T-helper 9 cell (primary cell): Measurements from ENCODE around the gene SLC26A11.
A peak's percentile ranks its signal among the peaks of the same experiment; 100 is the strongest.
"Not testable (repeated sequence)": the region's sequence is repeated elsewhere in the genome, so short reads cannot be mapped to it uniquely, and the experiment has no call there.

Experiments used
- DNase-seq: peaks from one replicate; pipeline ENCODE4 v3.0.0-alpha.2; 2020

Gene SLC26A11

GRCh38 chr17:80263253-80264204 is 43.3 kb downstream of the SLC26A11 start:
- peak; percentile 73 for DNase-seq

- no peak for DNase-seq
Observed at GRCh38 chr17:80264205-80265075, 44.2 kb downstream of the SLC26A11 start.

DNA sequence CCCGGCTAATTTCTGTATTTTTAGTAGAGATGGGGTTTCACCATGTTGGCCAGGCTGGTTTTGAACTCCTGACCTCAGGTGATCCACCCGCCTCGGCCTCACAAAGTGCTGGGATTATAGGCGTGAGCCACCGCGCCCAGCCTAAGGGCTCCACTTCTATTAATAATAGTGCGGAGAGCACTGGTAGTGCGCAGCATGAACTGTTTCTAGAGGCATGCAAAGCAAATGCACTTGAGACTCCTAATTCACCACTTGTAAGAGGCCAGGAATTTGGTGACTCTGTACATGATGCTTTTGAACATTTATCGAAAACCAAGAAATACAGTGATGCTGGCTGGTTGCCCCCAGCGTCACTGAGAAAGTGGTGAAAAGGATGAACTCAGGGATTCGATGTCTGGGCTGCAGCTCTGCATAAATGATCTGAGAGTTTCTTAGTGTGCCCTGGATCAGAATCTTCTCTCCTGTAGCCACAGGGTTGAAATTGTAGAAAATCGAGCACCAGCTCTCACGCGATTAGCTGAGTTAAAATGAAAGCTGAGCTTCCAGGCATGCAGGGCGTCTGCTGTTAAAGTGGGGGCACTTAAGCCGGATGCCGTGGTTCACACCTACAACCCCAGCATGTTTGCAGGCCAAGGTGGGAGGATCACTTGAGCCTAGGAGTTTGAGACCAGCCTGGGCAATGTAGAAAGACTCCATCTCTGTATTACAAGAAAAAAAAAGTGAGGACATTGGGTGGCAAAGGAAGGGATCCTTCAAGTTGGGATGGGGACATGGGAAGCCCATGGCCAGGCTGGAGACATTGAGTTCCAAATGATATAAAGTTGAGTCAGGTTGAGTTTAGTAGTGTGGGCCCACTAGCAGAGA is 45.2 kb downstream of the SLC26A11 start:
- peak; percentile 47 for DNase-seq

DNA sequence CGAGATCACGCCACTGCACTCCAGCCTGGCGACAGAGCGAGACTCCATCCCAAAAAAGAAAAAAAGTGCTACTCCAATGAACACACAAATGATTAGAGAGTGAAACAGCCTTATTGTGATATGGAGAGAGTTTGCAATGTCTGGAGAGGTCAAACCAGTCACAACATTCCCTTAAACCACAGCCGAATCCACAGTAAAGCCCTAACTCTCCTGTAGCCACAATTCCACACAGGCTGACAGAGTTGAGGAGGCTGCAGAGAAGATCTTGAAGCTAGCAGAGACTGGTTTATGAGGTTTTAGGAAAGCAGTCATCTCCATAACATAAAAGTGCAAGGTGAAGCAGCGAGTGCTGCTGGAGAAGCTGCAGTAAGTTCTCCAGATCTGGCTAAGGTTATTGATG is 47.2 kb downstream of the SLC26A11 start:
- DNase-seq, result no peak

- DNase-seq, result no peak
Observed at GRCh38 chr17:80268427-80268826, 48.2 kb downstream of the SLC26A11 start.

DNA sequence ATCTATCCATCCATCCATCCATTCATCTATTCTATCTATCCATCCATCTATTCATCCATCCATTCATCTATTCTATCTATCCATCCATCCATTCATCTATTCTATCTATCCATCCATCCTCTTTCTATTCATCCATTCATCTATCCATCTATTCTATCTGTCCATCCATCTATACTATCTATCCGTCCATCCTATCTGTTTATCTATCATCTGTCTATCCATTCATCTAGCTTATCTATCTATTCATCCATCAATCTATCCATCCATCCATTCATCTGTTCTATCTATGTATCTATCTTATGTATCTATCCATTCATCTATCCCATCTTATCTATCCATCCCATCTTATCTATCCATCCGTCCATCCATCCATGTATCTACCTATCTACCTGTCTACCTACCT is 49.2 kb downstream of the SLC26A11 start:
- DNase-seq, result no peak

DNA sequence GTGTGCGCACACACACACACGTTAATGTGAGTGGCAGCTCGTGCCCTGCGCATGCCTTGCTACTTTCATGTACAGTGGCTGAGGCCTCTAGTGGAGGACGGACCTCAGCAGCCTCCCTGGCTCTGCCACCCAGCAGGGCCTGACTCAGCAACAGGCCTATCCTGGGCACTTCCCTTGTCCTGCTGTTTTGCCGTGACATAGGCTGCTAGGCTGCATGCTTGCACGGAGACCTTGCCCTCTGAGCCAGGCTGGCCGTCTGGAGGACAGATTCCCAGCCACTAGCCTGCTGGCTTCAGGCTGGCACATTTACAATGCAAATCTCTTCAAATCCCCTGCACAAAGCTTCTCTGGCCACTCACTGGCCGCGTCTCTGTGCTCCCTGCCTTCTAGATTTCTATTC is 49.9 kb downstream of the SLC26A11 start:
- no peak for DNase-seq

DNA sequence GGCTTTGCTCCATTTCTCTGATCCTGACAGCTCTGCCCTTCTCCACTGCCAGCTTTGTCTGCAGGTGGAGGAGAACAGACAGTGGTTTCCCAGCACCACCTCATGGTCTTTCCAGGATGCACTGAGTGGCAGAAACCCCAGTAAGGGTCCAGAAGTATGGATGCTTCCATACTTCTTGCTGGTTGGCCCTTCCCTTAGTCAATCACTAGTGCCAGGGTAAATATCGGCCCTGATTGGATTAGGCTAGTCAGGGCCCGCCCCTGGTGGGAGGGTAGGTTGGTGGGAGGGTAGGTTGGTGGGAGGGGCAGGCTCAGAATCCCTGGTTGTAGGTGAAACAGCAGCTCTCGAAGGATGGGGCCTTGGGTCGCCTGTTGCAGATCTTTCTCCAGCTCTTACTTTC is 50.6 kb downstream of the SLC26A11 start:
- DNase-seq, result no peak

DNA sequence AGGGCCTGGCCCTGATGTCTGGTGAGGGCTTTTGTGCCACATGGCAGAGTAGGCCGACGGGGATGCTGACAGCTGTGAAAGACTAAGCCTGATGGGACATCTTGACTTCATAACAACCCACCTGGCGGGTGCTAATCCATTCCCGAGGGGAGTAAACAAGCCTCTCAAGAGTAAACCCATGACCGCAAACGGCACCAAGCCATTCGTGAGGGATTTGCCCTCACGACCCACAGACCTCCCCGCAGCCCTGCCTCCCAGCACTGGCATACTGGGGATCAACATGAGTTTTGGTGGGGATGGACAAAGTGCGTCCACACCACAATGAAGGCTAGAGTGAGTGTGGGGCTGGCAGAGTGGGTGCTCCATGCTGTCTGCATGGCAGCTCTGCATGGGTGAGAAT is 52.1 kb downstream of the SLC26A11 start:
- no peak for DNase-seq

GRCh38 chr17:80274331-80274730 is 54.1 kb downstream of the SLC26A11 start:
- DNase-seq, result no peak

DNA sequence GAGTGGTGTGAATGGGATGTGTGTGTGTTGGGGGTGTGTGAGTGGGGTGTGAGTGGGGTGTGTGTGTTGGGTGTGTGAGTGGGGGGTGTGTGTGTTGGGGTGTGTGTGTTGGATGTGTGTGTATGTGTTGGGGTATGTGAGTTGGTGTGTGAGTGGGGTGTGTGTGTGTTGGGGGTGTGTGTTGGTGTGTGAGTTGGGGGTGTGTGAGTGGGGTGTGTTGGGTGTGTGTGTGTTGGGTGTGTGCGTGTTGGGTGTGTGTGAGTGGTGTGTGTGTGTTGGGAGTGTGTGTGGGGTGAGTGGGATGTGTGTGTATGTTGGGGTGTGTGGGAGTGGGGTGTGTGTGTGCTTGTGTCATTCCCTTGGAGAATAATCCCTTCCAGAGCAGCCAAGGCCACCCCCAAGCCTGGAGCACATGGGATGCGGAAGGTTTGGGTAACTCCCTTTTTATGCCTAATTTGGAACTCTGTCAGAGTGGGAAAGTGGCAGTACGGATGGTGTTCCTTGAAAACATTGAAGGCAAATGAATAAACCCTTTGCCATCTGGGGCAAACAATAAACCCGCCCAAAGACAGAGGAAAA is 54.7 kb downstream of the SLC26A11 start:
- DNase-seq, result no peak

GRCh38 chr17:80275857-80276256 is 55.6 kb downstream of the SLC26A11 start:
- DNase-seq, result not testable (repeated sequence)

- no peak for DNase-seq
Observed at GRCh38 chr17:80277751-80278671, 57.8 kb downstream of the SLC26A11 start.

DNA sequence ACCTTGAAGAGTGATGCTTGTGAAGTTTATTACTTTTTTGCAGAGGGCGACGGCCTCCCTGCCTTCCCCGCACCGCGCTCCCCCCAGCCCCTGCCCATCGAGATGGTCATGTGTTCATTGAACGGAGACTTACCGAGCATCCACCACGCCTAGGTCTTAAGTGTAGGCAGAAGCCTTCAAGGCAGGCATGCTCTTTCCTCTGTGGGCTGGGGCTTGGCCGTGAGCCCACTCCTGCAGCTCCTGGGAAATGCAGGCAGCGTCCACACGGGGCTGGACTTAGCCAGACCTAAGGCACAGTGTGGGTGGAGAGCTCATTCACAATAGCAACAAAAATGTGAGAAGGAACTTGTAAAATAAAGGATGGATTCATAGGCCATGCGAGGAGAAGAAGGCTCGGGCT is 59.7 kb downstream of the SLC26A11 start:
- no peak for DNase-seq

DNA sequence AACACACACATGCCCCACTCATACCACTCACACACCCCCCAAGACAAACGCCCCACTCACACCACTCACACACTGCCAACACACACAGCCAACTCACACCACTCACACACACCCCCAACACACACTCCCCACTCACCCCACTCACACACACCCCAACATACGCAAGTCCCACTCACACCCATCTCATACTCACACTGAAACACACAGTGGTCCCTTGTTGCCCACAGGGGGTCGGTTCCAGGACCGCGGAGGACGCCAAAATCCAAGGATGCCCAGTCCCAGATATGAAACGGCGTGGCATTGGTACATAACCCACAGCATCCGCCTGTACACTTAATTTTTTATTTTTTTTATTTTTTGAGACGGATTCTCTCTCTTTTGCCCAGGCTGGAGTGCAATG is 61.3 kb downstream of the SLC26A11 start:
- no peak for DNase-seq

DNA sequence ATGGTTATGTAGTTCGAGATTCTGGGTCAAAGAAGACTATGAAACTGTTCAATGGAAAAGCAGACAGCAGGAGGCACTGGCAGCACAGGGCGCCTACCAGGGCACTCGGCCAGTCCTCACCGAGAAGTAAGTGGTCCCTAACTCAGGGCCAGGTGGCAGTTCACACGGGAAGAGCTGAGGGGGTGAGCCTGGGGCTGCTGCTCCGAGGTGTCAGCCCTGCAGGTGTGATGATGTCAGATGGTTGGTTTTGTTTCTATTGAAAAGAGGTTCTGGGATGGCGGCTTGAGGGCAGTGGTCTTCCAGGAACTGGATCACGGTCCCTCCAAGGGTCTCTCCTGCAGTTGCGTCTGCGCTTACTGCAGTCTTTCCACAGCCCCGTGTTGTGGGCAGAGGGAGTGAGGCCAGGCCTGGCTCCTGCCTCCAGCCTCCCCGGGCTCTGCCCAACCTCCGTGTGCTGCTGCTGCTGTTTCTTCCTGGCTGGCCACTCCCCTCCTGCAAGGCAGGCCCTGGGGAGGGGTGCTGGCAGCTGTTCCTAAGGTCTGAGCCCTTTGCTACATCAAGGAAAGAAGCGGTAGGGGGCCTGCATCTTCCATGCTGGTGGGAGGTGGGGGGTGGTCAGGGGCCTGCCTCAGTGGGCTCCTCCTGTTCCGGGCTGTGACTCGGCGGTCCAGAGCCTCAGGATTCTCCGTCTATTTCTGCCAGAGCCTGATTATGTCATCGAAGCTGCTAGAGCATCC is 63.1 kb downstream of the SLC26A11 start:
- DNase-seq, result no peak

GRCh38 chr17:80284631-80285030 is 64.4 kb downstream of the SLC26A11 start:
- no peak for DNase-seq

- no peak for DNase-seq
Observed at GRCh38 chr17:80285237-80285920, 65.2 kb downstream of the SLC26A11 start.

GRCh38 chr17:80286638-80286960 is 66.4 kb downstream of the SLC26A11 start:
- DNase-seq, result no peak

GRCh38 chr17:80287038-80287437 is 66.8 kb downstream of the SLC26A11 start:
- no peak for DNase-seq
